NCI-H2171 (cell line): ENCODE results near the gene FAM13A.

Experiments
- DNase-seq: peaks from one replicate; lab custom pipeline; 2025; lab: John Stamatoyannopoulos, UW

FAM13A gene

GRCh38 chr4:88810325-88810724 is 246.7 kb downstream of the FAM13A start:
- no peak for DNase-seq

- no peak for DNase-seq
Measured at GRCh38 chr4:88809576-88810219, 247.3 kb downstream of the FAM13A start.

- DNase-seq, result no peak
Measured at GRCh38 chr4:88809101-88809500, 247.9 kb downstream of the FAM13A start.

- no peak for DNase-seq
Measured at GRCh38 chr4:88807499-88807898, 249.5 kb downstream of the FAM13A start.

GRCh38 chr4:88804234-88804633 is 252.8 kb downstream of the FAM13A start:
- DNase-seq, result no peak

- DNase-seq, result no peak
Measured at GRCh38 chr4:88803600-88804096, 253.3 kb downstream of the FAM13A start.

- no peak for DNase-seq
Measured at GRCh38 chr4:88802585-88803286, 254.2 kb downstream of the FAM13A start.

GRCh38 chr4:88802138-88802537 is 254.8 kb downstream of the FAM13A start:
- DNase-seq, result no peak

- no peak for DNase-seq
Measured at GRCh38 chr4:88799900-88800299, 257.1 kb downstream of the FAM13A start.

- no peak for DNase-seq
Measured at GRCh38 chr4:88797725-88798124, 259.3 kb downstream of the FAM13A start.

- DNase-seq, result no peak
Measured at GRCh38 chr4:88796545-88796944, 260.4 kb downstream of the FAM13A start.

GRCh38 chr4:88794952-88795351 is 262.0 kb downstream of the FAM13A start:
- no peak for DNase-seq

GRCh38 chr4:88794087-88794690 is 262.8 kb downstream of the FAM13A start:
- DNase-seq, result no peak

- DNase-seq, result no peak
Measured at GRCh38 chr4:88793475-88793874, 263.5 kb downstream of the FAM13A start.

GRCh38 chr4:88792821-88793220 is 264.2 kb downstream of the FAM13A start:
- DNase-seq, result no peak

GRCh38 chr4:88792268-88792781 is 264.7 kb downstream of the FAM13A start:
- no peak for DNase-seq

- DNase-seq, result no peak
Measured at GRCh38 chr4:88791274-88791673, 265.7 kb downstream of the FAM13A start.

GRCh38 chr4:88788895-88789294 is 268.1 kb downstream of the FAM13A start:
- no peak for DNase-seq

- no peak for DNase-seq
Measured at GRCh38 chr4:88788424-88788823, 268.6 kb downstream of the FAM13A start.

GRCh38 chr4:88786011-88786410 is 271.0 kb downstream of the FAM13A start:
- DNase-seq, result no peak

GRCh38 chr4:88780389-88780788 is 276.6 kb downstream of the FAM13A start:
- DNase-seq, result no peak

GRCh38 chr4:88779431-88779830 is 277.6 kb downstream of the FAM13A start:
- DNase-seq, result no peak

- no peak for DNase-seq
Measured at GRCh38 chr4:88775529-88775928, 281.5 kb downstream of the FAM13A start.
